Medulla oblongata (tissue), 1 donor: Measurements from ENCODE around the gene PDE2A.

Experiments
- DNase-seq: peaks from one replicate; pipeline ENCODE4 v3.0.0-alpha.2; 2015; ENCODE audit errors: extremely low spot score

PDE2A gene

DNA sequence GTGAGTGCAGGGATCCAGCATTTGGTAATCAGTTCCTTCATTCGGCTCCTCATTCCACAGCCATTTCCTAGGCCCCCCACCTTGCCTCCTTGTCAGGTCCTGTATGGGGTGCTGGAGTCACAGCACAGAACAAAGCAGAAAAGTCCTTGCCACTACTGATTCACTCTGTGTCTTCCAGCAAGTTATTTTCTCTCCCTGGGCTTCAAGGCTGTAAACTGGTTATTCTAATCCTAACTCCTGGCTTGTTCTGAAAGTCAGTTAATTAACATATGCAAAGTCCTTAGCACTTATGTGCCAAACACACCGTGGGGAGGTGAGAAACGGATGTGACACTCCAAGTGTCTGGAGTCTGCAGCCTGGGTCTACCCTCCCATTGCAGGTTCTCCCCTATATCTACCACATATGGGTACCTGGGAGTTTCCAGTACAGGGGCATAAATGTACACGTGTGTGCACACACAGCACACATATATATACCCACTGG lies 30.6 kb upstream of the PDE2A start:
- no peak for DNase-seq

GRCh38 chr11:72704028-72704782 lies 30.0 kb upstream of the PDE2A start:
- DNase-seq: no peak

DNA sequence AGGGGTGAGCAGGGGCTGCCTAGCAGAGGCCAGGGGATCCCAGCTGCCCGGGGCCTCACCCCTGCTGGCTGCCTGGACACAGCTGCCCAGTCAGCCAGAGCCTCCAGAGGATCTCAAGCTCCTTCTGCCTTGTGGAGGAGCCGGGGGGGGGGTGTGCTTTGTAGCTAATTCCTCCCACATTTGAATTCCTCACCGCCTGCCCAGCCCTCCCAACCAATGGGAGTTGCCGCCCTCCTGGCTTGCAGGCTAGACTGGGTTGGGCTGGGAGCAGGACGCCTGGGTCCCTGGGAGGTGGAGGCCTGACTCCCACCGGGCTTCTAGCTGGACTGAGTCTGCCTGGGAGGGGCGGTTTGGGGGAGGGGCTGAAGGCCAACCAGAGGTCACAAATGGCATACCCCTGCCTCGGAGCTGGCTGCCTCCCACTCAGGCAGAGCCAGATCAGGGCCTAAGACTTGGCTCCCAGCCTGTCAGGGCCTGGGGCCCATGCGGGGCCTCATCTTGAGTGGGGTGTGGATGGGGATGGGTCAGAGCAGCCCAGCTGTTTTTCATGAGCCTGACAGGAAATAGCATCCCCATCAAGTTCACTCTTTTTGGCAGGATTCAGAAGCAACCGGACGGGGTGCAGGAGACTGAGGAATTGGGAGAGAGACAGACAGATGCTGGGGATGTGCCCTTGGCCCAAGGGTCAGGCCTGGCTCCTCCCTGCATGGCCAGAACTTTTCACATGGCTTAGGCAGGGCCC lies 29.2 kb upstream of the PDE2A start:
- peak; percentile 48 for DNase-seq

GRCh38 chr11:72702577-72703241 lies 28.5 kb upstream of the PDE2A start:
- no peak for DNase-seq

- no peak for DNase-seq
Measured at GRCh38 chr11:72702096-72702495, 27.9 kb upstream of the PDE2A start.

DNA sequence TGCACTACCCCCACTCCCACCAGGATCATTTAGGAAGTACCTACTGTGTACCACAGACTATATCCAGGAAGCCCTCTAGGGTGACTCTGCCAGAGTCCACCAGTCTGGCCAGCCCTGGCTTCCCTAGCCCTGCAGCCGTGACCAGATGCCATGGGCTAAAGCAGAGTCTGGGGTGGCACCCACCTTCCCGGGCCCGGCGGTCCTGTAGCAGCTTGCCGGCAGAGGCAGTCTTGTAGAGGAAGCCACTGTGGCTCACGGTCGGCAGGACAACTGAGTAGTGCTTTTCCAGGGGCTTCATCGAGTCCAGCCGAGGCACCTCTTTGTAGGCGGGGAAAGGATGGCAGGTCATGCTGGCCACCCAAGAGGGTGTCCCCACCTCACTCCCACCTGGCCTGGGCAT lies 27.2 kb upstream of the PDE2A start:
- DNase-seq: no peak

- DNase-seq: no peak
Measured at GRCh38 chr11:72700146-72700545, 25.9 kb upstream of the PDE2A start.

DNA sequence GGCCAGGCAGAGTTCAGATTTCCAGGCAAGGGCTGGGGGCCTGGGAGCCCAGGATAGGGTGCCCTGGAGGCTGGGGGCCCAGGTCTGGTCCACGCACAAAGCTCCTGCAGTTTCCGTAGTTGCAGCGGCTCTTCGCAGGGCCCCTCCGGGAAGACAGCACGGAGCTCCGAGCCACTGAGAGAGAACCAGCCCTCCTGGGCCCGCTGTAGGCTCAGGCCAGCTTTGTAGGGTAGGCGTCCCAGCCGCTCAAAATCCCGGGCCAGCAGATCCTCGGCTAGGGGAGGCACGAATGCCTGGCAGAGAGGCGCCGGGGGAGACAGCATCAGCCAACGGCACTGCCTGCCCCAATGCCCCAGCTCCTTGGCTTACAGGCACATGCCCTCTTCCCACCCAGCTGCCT lies 23.6 kb upstream of the PDE2A start:
- no peak for DNase-seq

- DNase-seq: no peak
Measured at GRCh38 chr11:72696866-72697700, 22.9 kb upstream of the PDE2A start.

- DNase-seq: no peak
Measured at GRCh38 chr11:72695354-72695753, 21.1 kb upstream of the PDE2A start.

GRCh38 chr11:72693271-72693968 lies 19.2 kb upstream of the PDE2A start:
- no peak for DNase-seq

DNA sequence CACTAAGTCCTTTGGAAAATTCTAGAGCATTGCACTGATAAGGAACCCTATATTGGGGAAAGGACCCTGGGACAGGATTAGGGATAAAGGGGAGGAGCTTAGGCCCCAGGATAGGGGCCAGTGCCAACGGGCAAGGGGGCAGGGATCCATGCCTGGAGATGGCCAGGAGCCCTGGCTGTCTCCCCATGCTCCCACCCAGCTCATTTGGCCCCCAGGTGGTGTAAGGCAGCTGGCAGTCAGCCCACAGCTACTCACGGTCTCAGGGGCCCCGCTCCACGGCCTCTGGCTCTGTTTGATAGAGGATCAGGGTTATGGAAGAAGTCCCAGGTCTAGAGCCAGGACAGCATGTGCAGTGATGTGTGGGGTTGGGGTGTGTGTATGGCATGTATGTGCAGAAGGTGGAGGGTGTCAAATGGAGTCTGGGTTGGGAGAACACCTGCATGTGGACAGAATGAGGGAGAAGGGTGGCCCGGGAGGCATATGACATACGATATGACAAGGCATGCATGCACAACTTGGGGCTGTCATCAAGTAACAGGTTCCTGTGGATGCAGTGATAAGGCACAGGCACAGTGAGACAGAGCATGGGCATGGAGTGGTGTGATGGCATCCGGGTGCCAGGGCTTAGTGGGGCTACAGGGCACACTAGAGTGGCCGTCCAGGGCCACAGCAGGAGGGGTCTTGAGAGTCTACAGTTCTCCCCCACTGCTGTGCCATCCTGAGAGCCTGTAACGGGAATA lies 18.4 kb upstream of the PDE2A start:
- no peak for DNase-seq

DNA sequence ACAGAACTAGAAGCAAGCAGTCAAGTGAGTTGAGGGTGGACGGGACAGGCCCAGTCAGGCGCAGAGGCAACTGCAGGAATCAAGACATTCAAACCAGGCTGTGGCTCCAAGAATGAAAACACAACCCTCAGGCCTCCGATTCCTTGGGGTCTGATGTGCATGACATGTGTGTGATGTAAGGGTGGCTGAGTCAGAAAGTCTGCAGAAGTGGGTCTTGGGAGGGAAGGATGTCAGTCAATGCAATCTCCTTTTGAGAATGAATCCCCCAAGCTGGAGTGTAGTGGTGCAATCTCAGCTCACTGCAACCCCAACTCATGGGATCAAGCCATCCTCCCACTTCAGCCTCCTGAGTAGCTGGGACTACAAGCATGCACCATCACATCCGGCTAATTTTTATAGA lies 15.9 kb upstream of the PDE2A start:
- DNase-seq: no peak

DNA sequence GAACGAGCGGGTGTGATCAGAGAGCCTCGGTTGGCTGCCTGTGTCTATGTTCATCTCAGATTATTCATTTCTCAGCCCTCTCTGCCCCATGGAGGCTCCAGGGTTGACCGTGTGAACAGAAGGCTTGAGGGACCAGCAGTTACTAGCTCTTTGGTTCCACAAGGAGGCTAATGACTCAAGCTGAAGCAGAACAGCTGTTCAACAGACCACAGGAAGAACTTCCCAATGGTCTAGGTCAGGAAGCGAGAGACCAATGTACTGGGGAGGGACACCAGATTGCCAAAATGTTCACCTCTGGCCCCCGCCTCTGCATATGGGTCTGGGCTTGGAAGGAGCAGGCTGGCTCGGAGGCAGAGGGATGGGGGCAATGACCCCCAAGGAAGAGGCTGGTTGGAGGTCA lies 14.7 kb upstream of the PDE2A start:
- DNase-seq: no peak

GRCh38 chr11:72688486-72688885 lies 14.3 kb upstream of the PDE2A start:
- no peak for DNase-seq

DNA sequence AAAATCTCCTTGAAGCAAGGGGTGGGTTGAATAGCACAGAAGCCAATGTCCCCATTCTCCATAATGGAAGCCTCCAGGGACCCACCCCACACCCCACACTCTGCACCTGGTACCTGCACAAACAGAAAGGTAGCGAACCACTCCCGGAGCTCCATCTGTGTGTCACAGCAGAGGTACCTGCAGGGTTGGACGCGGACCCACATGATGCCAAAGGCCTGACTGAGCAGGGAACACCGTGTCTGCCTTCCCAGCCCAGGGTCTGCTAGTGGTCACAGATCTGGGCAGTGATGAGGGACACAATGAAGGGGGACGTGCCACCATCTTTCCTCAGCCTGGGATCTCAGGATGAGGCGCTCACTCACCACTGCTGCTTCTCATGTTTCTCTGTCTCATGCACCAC lies 13.1 kb upstream of the PDE2A start:
- DNase-seq: no peak

- DNase-seq: no peak
Measured at GRCh38 chr11:72686639-72687220, 12.5 kb upstream of the PDE2A start.

DNA sequence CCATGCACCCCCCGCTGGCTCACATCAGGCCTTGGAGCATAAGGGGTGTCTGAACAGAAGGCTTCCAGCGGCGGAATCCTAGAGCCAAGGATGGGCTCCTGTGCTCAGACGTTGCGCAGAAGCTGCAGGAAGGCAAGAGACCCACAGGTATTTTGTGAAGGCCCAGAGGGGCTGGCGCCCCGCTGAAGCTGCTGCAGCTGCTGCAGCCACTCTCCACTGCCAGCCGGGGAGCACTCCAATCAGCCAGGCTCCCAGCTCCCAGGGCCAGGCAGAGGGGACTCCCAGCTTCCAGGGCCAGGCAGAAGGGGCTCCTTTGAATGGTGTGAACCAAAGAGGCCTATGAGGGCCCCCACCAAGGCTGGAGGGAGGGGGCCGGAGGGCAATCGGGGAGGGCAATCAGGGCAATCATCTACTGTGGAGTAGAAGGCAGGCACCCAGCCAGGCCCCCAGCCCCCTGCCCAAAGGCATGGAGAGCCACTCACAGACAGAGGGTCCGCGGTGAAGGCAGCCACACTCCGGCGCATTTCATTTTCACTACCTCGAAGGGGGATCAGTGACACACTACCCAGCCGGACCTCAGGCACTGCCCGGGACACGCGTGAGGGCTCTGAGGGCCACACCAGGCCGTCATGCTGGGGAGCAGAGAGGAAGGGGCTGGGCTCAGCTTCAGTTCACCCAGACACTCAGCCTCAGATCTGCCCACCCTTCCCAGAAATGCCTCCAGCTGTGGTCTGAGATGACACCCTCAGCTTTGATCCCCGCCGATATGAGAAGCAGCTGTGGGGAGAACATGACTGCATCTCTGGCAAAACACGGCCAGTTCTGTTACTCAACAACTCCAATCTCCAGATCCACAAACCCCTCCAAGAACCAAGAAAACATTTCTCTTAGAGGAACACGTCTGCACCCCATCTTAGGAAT lies 11.6 kb upstream of the PDE2A start:
- no peak for DNase-seq
